Endothelial cell of umbilical vein (primary cell): ENCODE data around the gene CD109. TPM values are rescaled to one million over a fixed set of nuclear protein-coding genes. Genes with fewer than 3 reads are reported as not detected.

Experiments used
- BruUV-seq: library from RNA; stranded (reverse); fragments of 400-500 nt; replicated peaks from 2 replicates; lab custom pipeline; 2021; lab: Mats Ljungman, UMichigan
- CTCF ChIA-PET: fragments of 300-600, 350-600 bp; sonication (Branson Sonifier 250); formaldehyde crosslinking; loops from one replicate; lab custom pipeline; 2021; ENCODE audit warnings: antibody characterized with exemption, inconsistent platforms; lab: Charles Lee
- POLR2A ChIA-PET: fragments of 300-600, 350-600 bp; sonication (Branson Sonifier 250); formaldehyde crosslinking; loops from one replicate; lab custom pipeline; 2021; ENCODE audit warnings: antibody characterized with exemption, inconsistent platforms; lab: Charles Lee
- DNase-seq: peaks from one replicate; pipeline ENCODE4 v3.0.0-alpha.2; 2011; ENCODE audit warnings: low read depth, low spot score
- FAIRE-seq: peaks from 2 replicates; lab custom pipeline; 2011; peaks lifted over from hg19 to GRCh38; lab: Jason Lieb, UNC
- H2AFZ ChIP-seq: 2 replicates; pipeline ENCODE4 v1.6.0; 2012; ENCODE audit warnings: low read depth, low read length, control low read depth, inconsistent platforms
- H3K27ac ChIP-seq: 2 replicates; pipeline ENCODE4 v1.5.1; 2011; ENCODE audit warnings: low read depth, mild to moderate bottlenecking, control low read depth, low read length, moderate library complexity; ENCODE audit not compliant: insufficient read depth
- H3K27me3 ChIP-seq, 2 experiments: 2 replicates each; pipeline versions ENCODE4 v1.6.0 to v1.6.1; 2011; ENCODE audit warnings: low read length in 2 of 2, mixed read lengths in 1 of 2; ENCODE audit not compliant: control insufficient read depth in 2 of 2, insufficient read depth in 2 of 2
- H3K36me3 ChIP-seq, 2 experiments: 2 replicates in 1 of 2; 3 replicates in 1 of 2; pipeline ENCODE4 v1.5.1; 2011; ENCODE audit warnings: low read length in 2 of 2, mild to moderate bottlenecking in 1 of 2, moderate library complexity in 1 of 2; ENCODE audit not compliant: control insufficient read depth in 2 of 2, insufficient read depth in 2 of 2; ENCODE audit errors: extremely low read depth in 1 of 2
- H3K4me1 ChIP-seq: 3 replicates; pipeline ENCODE4 v1.5.1; 2011; ENCODE audit warnings: mild to moderate bottlenecking, low read length; ENCODE audit not compliant: control insufficient read depth, insufficient read depth; ENCODE audit errors: extremely low read depth
- H3K4me2 ChIP-seq: 2 replicates; pipeline ENCODE4 v1.6.1; 2011; ENCODE audit warnings: low read length, control low read depth, mixed read lengths; ENCODE audit not compliant: insufficient read depth
- H3K4me3 ChIP-seq, 3 experiments: fragments of 200-600 bp in 1 of 3; sonication (generic), shearing (Covaris generic) in 1 of 3; replicated peaks in 1 of 3; 2 replicates each; pipeline ENCODE4 v1.5.1; 2011 to 2016; ENCODE audit warnings: control low read depth in 3 of 3, low read length in 3 of 3, mild to moderate bottlenecking in 2 of 3, inconsistent platforms in 1 of 3, low read depth in 1 of 3, moderate library complexity in 1 of 3; ENCODE audit not compliant: insufficient read depth in 1 of 3
- H3K79me2 ChIP-seq: 2 replicates; pipeline ENCODE4 v1.6.0; 2012; ENCODE audit warnings: low read length, inconsistent platforms; ENCODE audit not compliant: control insufficient read depth, insufficient read depth
- H3K9ac ChIP-seq: replicated peaks from 2 replicates; pipeline ENCODE3; 2011; ENCODE audit warnings: low read length, control low read depth; ENCODE audit not compliant: insufficient read depth; ENCODE audit errors: extremely low read depth
- H3K9me1 ChIP-seq: replicated peaks from 3 replicates; pipeline ENCODE4 v1.6.0; 2011; ENCODE audit warnings: mild to moderate bottlenecking, low read length; ENCODE audit not compliant: control insufficient read depth, insufficient read depth; ENCODE audit errors: extremely low read depth
- H3K9me3 ChIP-seq: replicated peaks from 2 replicates; pipeline ENCODE4 v1.5.1; 2012; ENCODE audit warnings: low read length, inconsistent platforms; ENCODE audit not compliant: control insufficient read depth, insufficient read depth
- H4K20me1 ChIP-seq: replicated peaks from 2 replicates; pipeline ENCODE3; 2011; ENCODE audit warnings: mild to moderate bottlenecking, low read length; ENCODE audit not compliant: control insufficient read depth, insufficient read depth; ENCODE audit errors: extremely low read depth
- EZH2 ChIP-seq: IDR thresholded peaks from 2 replicates; pipeline ENCODE4 v1.6.1; 2012; ENCODE audit warnings: borderline replicate concordance, low read depth, mild to moderate bottlenecking, moderate library complexity, low read length, inconsistent platforms; ENCODE audit not compliant: severe bottlenecking
- FOS ChIP-seq: IDR thresholded peaks from 2 replicates; pipeline ENCODE4 v1.6.1; 2011; ENCODE audit warnings: mild to moderate bottlenecking, low read length, moderate library complexity, borderline replicate concordance; ENCODE audit not compliant: insufficient read depth
- GATA2 ChIP-seq: IDR thresholded peaks from 2 replicates; pipeline ENCODE4 v1.7.0; 2011; ENCODE audit warnings: low read depth, mild to moderate bottlenecking, moderate library complexity, mixed read lengths, low read length; ENCODE audit not compliant: insufficient read length, insufficient read depth
- JUN ChIP-seq: IDR thresholded peaks from 2 replicates; pipeline ENCODE4 v1.6.1; 2011; ENCODE audit warnings: borderline replicate concordance, low read depth; ENCODE audit not compliant: insufficient read length, insufficient read depth
- MYC ChIP-seq: IDR thresholded peaks from one replicate; pipeline ENCODE4 v1.6.1; 2011; ENCODE audit warnings: mild to moderate bottlenecking, low read depth, low read length
- POLR2A ChIP-seq: IDR thresholded peaks from 2 replicates; pipeline ENCODE4 v1.6.1; 2012; ENCODE audit warnings: low read depth, mild to moderate bottlenecking, control low read depth, low read length
- POLR2AphosphoS5 ChIP-seq: IDR thresholded peaks from 2 replicates; pipeline ENCODE4 v1.6.1; 2012; ENCODE audit warnings: low read depth, mild to moderate bottlenecking, control low read depth, low read length, moderate library complexity; ENCODE audit not compliant: insufficient read depth
- dilution Hi-C: fragments of 300-500 bp; cut with MboI; formaldehyde crosslinking; loops from one replicate; pipeline ENCODE4 v1.15.0; 2019; ENCODE audit warnings: low sequenced_read_pairs; ENCODE audit not compliant: extremely low pct_ligation_motif_present
- intact Hi-C: fragments of 100-400 bp; cut with micrococcal nuclease; formaldehyde crosslinking; loops from one replicate; pipeline ENCODE4 v1.10.0; 2022
- polyA plus RNA-seq, 4 experiments: library from polyadenylated mRNA; depleted of rRNA in 3 of 4; stranded (reverse) in 3 of 4; unstranded in 1 of 4; fragments of >200 nt; gene quantifications; 2 replicates each; pipeline versions ENCODE4 v1.2.1 to v1.2.3, GENCODE V29; 2011 to 2012; ENCODE audit warnings: missing spikeins in 1 of 4
- total RNA-seq: library from RNA; stranded (reverse); gene quantifications from 2 replicates; pipeline ENCODE4 v1.2.3, GENCODE V29; 2021
- TF ChIP-seq, protein P1 (sequence below), 2 donors: IDR thresholded peaks; 1 replicate in 1 of 2; 2 replicates in 1 of 2; pipeline ENCODE4 v1.5.1; 2011; ENCODE audit warnings: low read length in 2 of 2, mild to moderate bottlenecking in 2 of 2, moderate library complexity in 2 of 2, control low read depth in 1 of 2, inconsistent platforms in 1 of 2, low read depth in 1 of 2; ENCODE audit not compliant: insufficient read depth in 1 of 2; ENCODE audit errors: extremely low read depth in 1 of 2
- TF ChIP-seq, protein P2 (sequence below): IDR thresholded peaks from 2 replicates; pipeline ENCODE4 v1.6.1; 2011; ENCODE audit not compliant: insufficient read depth, insufficient read length

CD109 gene
- total and polyA plus RNA-seq, 2 donors (not counting 3 experiments of a cell fraction or from before 2014, with no cell fraction given), result 33.9 to 107 TPM

DNA sequence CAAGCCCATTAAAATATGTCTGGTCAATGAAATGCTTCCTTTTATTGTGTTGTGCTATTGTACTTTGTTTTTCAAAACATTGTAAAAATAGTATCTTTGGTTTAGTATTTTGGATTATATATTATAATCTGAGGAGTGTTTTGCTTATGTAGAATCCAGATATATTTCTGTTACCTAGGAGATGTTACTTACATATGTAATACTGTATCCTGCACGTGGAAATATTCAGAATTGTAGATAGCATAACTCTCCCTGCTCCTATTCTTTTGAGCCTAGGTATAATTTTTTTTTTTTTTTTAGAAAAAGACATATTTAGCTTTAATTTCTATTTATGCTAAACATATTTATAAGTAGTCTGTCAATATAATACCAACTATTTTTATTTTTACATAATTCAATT, 130.6 kb downstream of the CD109 start:
- dilution Hi-C loops (no loop called here), intact Hi-C loops (no loop called here)
- DNase-seq (no peak), FAIRE-seq (no peak)
- Histone ChIP-seq H4K20me1 (no peaks in the 10 kb centered on the region), H3K4me1 (no peaks in the 10 kb centered on the region), H3K27me3 (no peaks in the 10 kb centered on the region), H3K9ac (no peak overlapping the region), H3K9me1 (no peaks in the 10 kb centered on the region), H3K9me3 (no peaks in the 10 kb centered on the region), H3K36me3 (peaks cover 0 to 6% of the 10 kb centered on the region in 2 experiments), H3K27ac (no peak overlapping the region), H3K4me3 (no peak overlapping the region), H2AFZ (no peak overlapping the region), H3K79me2 (no peaks in the 10 kb centered on the region), H3K4me2 (no peak overlapping the region)
- TF ChIP-seq POLR2A, result no peak
- TF ChIP-seq, protein P1, sequence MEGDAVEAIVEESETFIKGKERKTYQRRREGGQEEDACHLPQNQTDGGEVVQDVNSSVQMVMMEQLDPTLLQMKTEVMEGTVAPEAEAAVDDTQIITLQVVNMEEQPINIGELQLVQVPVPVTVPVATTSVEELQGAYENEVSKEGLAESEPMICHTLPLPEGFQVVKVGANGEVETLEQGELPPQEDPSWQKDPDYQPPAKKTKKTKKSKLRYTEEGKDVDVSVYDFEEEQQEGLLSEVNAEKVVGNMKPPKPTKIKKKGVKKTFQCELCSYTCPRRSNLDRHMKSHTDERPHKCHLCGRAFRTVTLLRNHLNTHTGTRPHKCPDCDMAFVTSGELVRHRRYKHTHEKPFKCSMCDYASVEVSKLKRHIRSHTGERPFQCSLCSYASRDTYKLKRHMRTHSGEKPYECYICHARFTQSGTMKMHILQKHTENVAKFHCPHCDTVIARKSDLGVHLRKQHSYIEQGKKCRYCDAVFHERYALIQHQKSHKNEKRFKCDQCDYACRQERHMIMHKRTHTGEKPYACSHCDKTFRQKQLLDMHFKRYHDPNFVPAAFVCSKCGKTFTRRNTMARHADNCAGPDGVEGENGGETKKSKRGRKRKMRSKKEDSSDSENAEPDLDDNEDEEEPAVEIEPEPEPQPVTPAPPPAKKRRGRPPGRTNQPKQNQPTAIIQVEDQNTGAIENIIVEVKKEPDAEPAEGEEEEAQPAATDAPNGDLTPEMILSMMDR (IDR thresholded peaks at IDR 0.05; ENCODE audit: extremely low read depth in 1 of 2, insufficient read depth in 1 of 2, low read depth in 1 of 2, low read length in 2 of 2), result no peak
- TF ChIP-seq, protein P2, sequence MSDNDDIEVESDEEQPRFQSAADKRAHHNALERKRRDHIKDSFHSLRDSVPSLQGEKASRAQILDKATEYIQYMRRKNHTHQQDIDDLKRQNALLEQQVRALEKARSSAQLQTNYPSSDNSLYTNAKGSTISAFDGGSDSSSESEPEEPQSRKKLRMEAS, result no peak
- TF ChIP-seq MYC, result no peak
- no peak for TF ChIP-seq GATA2
- no peak for TF ChIP-seq POLR2AphosphoS5
- no peak for TF ChIP-seq EZH2
- no peak for TF ChIP-seq FOS
- TF ChIP-seq JUN, result no peak
- CTCF ChIA-PET, result no interaction called here
- POLR2A ChIA-PET, result no interaction called here
- BruUV-seq, result no TSS peak
